HG02678 (cell line): ENCODE data around the gene LTK.

Experiments
- ATAC-seq: cut with Tn5 transposase; IDR thresholded peaks from one replicate; pipeline ENCODE4 v1.9.1; 2021; ENCODE audit warnings: mild to moderate bottlenecking, moderate library complexity; ENCODE audit not compliant: unreplicated experiment

LTK gene

GRCh38 chr15:41499109-41499851 lies 14.3 kb downstream of the LTK start:
- ATAC-seq: no peak

- ATAC-seq: no peak
Observed at GRCh38 chr15:41498657-41499056, 15.0 kb downstream of the LTK start.

GRCh38 chr15:41495736-41496599 lies 17.7 kb downstream of the LTK start:
- no peak for ATAC-seq

GRCh38 chr15:41494922-41495735 lies 18.5 kb downstream of the LTK start:
- ATAC-seq: no peak

- peak; percentile 15 for ATAC-seq
Observed at GRCh38 chr15:41494190-41494921, 19.3 kb downstream of the LTK start.

GRCh38 chr15:41493902-41494189 lies 19.8 kb downstream of the LTK start:
- peak; percentile 17 for ATAC-seq

- ATAC-seq: peak; percentile 72
Observed at GRCh38 chr15:41493205-41493901, 20.3 kb downstream of the LTK start, which contains the start of gene ITPKA. ITPKA (plus strand) TSS chr15:41493874; CDS start chr15:41493928, 54 bp downstream.

GRCh38 chr15:41492597-41493204 lies 20.9 kb downstream of the LTK start:
- ATAC-seq: no peak

- ATAC-seq: no peak
Observed at GRCh38 chr15:41491889-41492288, 21.7 kb downstream of the LTK start.

GRCh38 chr15:41490355-41490754 lies 23.3 kb downstream of the LTK start:
- no peak for ATAC-seq

GRCh38 chr15:41489641-41490040 lies 24.0 kb downstream of the LTK start:
- no peak for ATAC-seq

- ATAC-seq: no peak
Observed at GRCh38 chr15:41487802-41488201, 25.8 kb downstream of the LTK start.

GRCh38 chr15:41487381-41487780 lies 26.2 kb downstream of the LTK start:
- no peak for ATAC-seq

GRCh38 chr15:41486286-41486685 lies 27.3 kb downstream of the LTK start:
- ATAC-seq: no peak

- ATAC-seq: no peak
Observed at GRCh38 chr15:41484937-41485625, 28.5 kb downstream of the LTK start.

- no peak for ATAC-seq
Observed at GRCh38 chr15:41483519-41483918, 30.1 kb downstream of the LTK start.

- peak; percentile 75 for ATAC-seq
Observed at GRCh38 chr15:41483115-41483514, 30.5 kb downstream of the LTK start.

GRCh38 chr15:41482110-41482877 lies 31.3 kb downstream of the LTK start:
- ATAC-seq: no peak
